AG20443 (cell line): ENCODE results near the gene KBTBD13.

Experiments used
- DNase-seq: peaks from one replicate; pipeline ENCODE4 v3.0.0; 2012; ENCODE audit warnings: low spot score, mixed read lengths

Gene KBTBD13

GRCh38 chr15:65076486-65077290 lies at the start of gene KBTBD13:
Gene KBTBD13 (plus strand): TSS chr15:65076746. CDS start chr15:65076816, 70 bp downstream.
- no peak for DNase-seq

- DNase-seq: no peak
Measured at GRCh38 chr15:65026756-65027155, 49.8 kb upstream of the KBTBD13 start.

GRCh38 chr15:65027593-65027992 lies 49.0 kb upstream of the KBTBD13 start:
- DNase-seq: no peak

GRCh38 chr15:65028338-65028737 lies 48.2 kb upstream of the KBTBD13 start:
- no peak for DNase-seq

GRCh38 chr15:65028921-65029735 lies 47.4 kb upstream of the KBTBD13 start, which contains the start of gene MTFMT:
Gene MTFMT (minus strand): TSS chr15:65029639. CDS start chr15:65029613, 26 bp downstream.
- DNase-seq: peak; percentile 100

GRCh38 chr15:65029736-65030208 lies 46.8 kb upstream of the KBTBD13 start:
- no peak for DNase-seq

- DNase-seq: peak; percentile 49
Measured at GRCh38 chr15:65032801-65033537, 43.6 kb upstream of the KBTBD13 start.

GRCh38 chr15:65033659-65034269 lies 42.8 kb upstream of the KBTBD13 start:
- peak; percentile 70 for DNase-seq

GRCh38 chr15:65034719-65035118 lies 41.8 kb upstream of the KBTBD13 start:
- no peak for DNase-seq

GRCh38 chr15:65037309-65037708 lies 39.2 kb upstream of the KBTBD13 start:
- DNase-seq: no peak

- no peak for DNase-seq
Measured at GRCh38 chr15:65038428-65038827, 38.1 kb upstream of the KBTBD13 start.

- no peak for DNase-seq
Measured at GRCh38 chr15:65038836-65039235, 37.7 kb upstream of the KBTBD13 start.

GRCh38 chr15:65040461-65040860 lies 36.1 kb upstream of the KBTBD13 start:
- no peak for DNase-seq

- DNase-seq: no peak
Measured at GRCh38 chr15:65041787-65042186, 34.8 kb upstream of the KBTBD13 start.

GRCh38 chr15:65042776-65043327 lies 33.7 kb upstream of the KBTBD13 start:
- DNase-seq: no peak

GRCh38 chr15:65044218-65044617 lies 32.3 kb upstream of the KBTBD13 start:
- peak; percentile 50 for DNase-seq

GRCh38 chr15:65044724-65045481 lies 31.6 kb upstream of the KBTBD13 start, which contains the start of gene SLC51B:
Gene SLC51B (plus strand): TSS chr15:65045387. CDS start chr15:65050005, 4,618 bp downstream.
- DNase-seq: no peak

GRCh38 chr15:65048241-65048640 lies 28.3 kb upstream of the KBTBD13 start:
- DNase-seq: no peak

- DNase-seq: peak; percentile 97
Measured at GRCh38 chr15:65049418-65049840, 27.1 kb upstream of the KBTBD13 start.

GRCh38 chr15:65050270-65050669 lies 26.3 kb upstream of the KBTBD13 start:
- DNase-seq: no peak
